Natural killer cell (primary cell): Measurements from ENCODE around the gene CA5B. TPM values are rescaled to one million over a fixed set of nuclear protein-coding genes. Genes with fewer than 3 reads are reported as not detected.

Source experiments
- ATAC-seq, 3 donors: fragments of 150-1000 bp in 2 of 3; fragments of 200-7000 bp in 1 of 3; cut with Tn5 transposase; 1 replicate in 1 of 3; 2 replicates in 2 of 3; pipeline ENCODE4 v1.10.0; 2021; ENCODE audit warnings: mild to moderate bottlenecking in 2 of 3, moderate library complexity in 2 of 3
- DNase-seq, 2 donors: peaks; one replicate each; pipeline versions ENCODE4 v3.0.0 to v3.0.0-alpha.2; 2013 to 2021; ENCODE audit warnings: mixed read lengths in 1 of 2
- H3K27ac ChIP-seq: one replicate; pipeline ENCODE4 v1.5.1; 2013; ENCODE audit warnings: mild to moderate bottlenecking, low read length
- H3K27me3 ChIP-seq: one replicate; pipeline ENCODE4 v1.6.1; 2013; ENCODE audit warnings: low read length; ENCODE audit not compliant: control insufficient read depth, insufficient read depth
- H3K36me3 ChIP-seq: one replicate; pipeline ENCODE4 v1.6.1; 2013; ENCODE audit warnings: low read length; ENCODE audit not compliant: control insufficient read depth, insufficient read depth
- H3K4me1 ChIP-seq: one replicate; pipeline ENCODE4 v1.6.1; 2013; ENCODE audit warnings: low read length; ENCODE audit not compliant: control insufficient read depth, insufficient read depth
- H3K4me3 ChIP-seq: one replicate; pipeline ENCODE4 v1.5.1; 2013; ENCODE audit warnings: low read length
- H3K9me3 ChIP-seq: one replicate; pipeline ENCODE4 v1.6.1; 2013; ENCODE audit warnings: low read length; ENCODE audit not compliant: control insufficient read depth, insufficient read depth
- H3K27ac Mint-ChIP-seq, 2 donors: one replicate each; pipeline ENCODE4 v1.8.0; 2022; ENCODE audit warnings: mild to moderate bottlenecking in 2 of 2, mixed read lengths in 2 of 2, moderate library complexity in 1 of 2
- H3K27me3 Mint-ChIP-seq, 2 donors: one replicate each; pipeline ENCODE4 v1.8.0; 2022; ENCODE audit warnings: low read depth in 2 of 2, mixed read lengths in 2 of 2
- H3K36me3 Mint-ChIP-seq: one replicate; pipeline ENCODE4 v1.8.0; 2022; ENCODE audit warnings: mixed read lengths
- H3K4me1 Mint-ChIP-seq, 2 donors: one replicate each; pipeline ENCODE4 v1.8.0; 2022; ENCODE audit warnings: mixed read lengths in 2 of 2
- H3K4me3 Mint-ChIP-seq: one replicate; pipeline ENCODE4 v1.8.0; 2022; ENCODE audit warnings: mild to moderate bottlenecking, moderate library complexity, mixed read lengths
- H3K9me3 Mint-ChIP-seq, 2 donors: one replicate each; pipeline ENCODE4 v1.8.0; 2022; ENCODE audit warnings: mixed read lengths in 2 of 2
- CTCF ChIP-seq: fragments of 200-600 bp; IDR thresholded peaks from one replicate; pipeline ENCODE4 v1.8.0; 2022; ENCODE audit warnings: antibody characterized with exemption
- WGBS: methylation state at CpG from one replicate; pipeline ENCODE4 v1.1.7; 2013; ENCODE audit warnings: missing lambda C conversion rate; ENCODE audit not compliant: insufficient coverage; 5-methylcytosine and 5-hydroxymethylcytosine counted together
- intact Hi-C: fragments of 100-400 bp; cut with micrococcal nuclease; formaldehyde crosslinking; loops from one replicate; pipeline ENCODE4 v1.14.2; 2022
- total RNA-seq, 4 donors: library from RNA; stranded (reverse); fragments of 120-200 nt in 1 of 4; gene quantifications; one replicate each; pipeline versions ENCODE4 v1.2.3 to v1.2.4, GENCODE V29; 2013 to 2022

CA5B gene
- total RNA-seq, 3 donors from 2014 or later (not counting 1 experiment from before 2014, with no cell fraction given): 56.3 to 111 (median 80.5) TPM

GRCh38 chrX:15834053-15834452 lies 96.0 kb downstream of the CA5B start:
- no peak overlapping the region for H3K4me3 ChIP-seq
- Mint-ChIP-seq H3K27me3 (no peaks in the 10 kb centered on the region), H3K9me3 (no peaks in the 10 kb centered on the region), H3K4me1 (no peaks in the 10 kb centered on the region), H3K4me3 (no peak overlapping the region), H3K36me3 (peaks cover 8% of the 10 kb centered on the region), H3K27ac (no peak overlapping the region)
- no peak for DNase-seq
- H3K4me1 ChIP-seq: no peaks in the 10 kb centered on the region
- WGBS: 66% methylated on average over 2 of the region's 3 CpGs
- no peak for ATAC-seq
- H3K27me3 ChIP-seq: no peaks in the 10 kb centered on the region
- H3K27ac ChIP-seq: no peak overlapping the region
- no peaks in the 10 kb centered on the region for H3K9me3 ChIP-seq
- TF ChIP-seq CTCF: no peak
- intact Hi-C loops: no loop called here
- peaks cover 4% of the 10 kb centered on the region for H3K36me3 ChIP-seq

GRCh38 chrX:15834827-15835595 lies 96.9 kb downstream of the CA5B start:
- Histone ChIP-seq H3K36me3 (peaks cover 1% of the 10 kb centered on the region), H3K4me1 (no peaks in the 10 kb centered on the region), H3K4me3 (no peak overlapping the region), H3K27me3 (no peaks in the 10 kb centered on the region), H3K9me3 (no peaks in the 10 kb centered on the region), H3K27ac (no peak overlapping the region)
- DNase-seq: no peak
- intact Hi-C loops: no loop called here
- Mint-ChIP-seq H3K36me3 (peaks cover under 1% of the 10 kb centered on the region), H3K4me3 (no peak overlapping the region), H3K27ac (no peak overlapping the region), H3K4me1 (no peaks in the 10 kb centered on the region), H3K9me3 (no peaks in the 10 kb centered on the region), H3K27me3 (no peaks in the 10 kb centered on the region)
- 100% methylated on average over 2 of the region's 5 CpGs for WGBS
- ATAC-seq: no peak
- TF ChIP-seq CTCF: no peak

Other genes with a start within 250 kb of the CA5B start
- gene PIR, start 244.9 kb upstream of the CA5B start, total RNA-seq: under 1 TPM in 1 of 3 donors, not detected in 2; 0.57 TPM
- gene BMX, start 237.5 kb upstream of the CA5B start, total RNA-seq: under 1 TPM in 1 of 3 donors, not detected in 2; 0.30 TPM
- gene ACE2, start 137.3 kb upstream of the CA5B start, total RNA-seq: not detected
- under 1 TPM in 1 of 3 donors, not detected in 2; 0.28 TPM for gene CLTRN, start 73.5 kb upstream of the CA5B start, total RNA-seq
- 10 to 100 TPM; 21.7 to 44.2 (median 28.2) TPM for gene ZRSR2, start 52.2 kb downstream of the CA5B start, total RNA-seq
- gene AP1S2, start 116.5 kb downstream of the CA5B start, total RNA-seq: 10 to 100 TPM; 21.0 to 30.8 (median 25.9) TPM